B cell (primary cell): ENCODE data around the gene REL. TPM values are rescaled to one million over a fixed set of nuclear protein-coding genes. Genes with fewer than 3 reads are reported as not detected.

ENCODE experiments used
- ATAC-seq: fragments of 200-7000 bp; cut with Tn5 transposase; one replicate; pipeline ENCODE4 v1.10.0; 2021; ENCODE audit warnings: low read depth, mild to moderate bottlenecking, moderate number of reproducible peaks, moderate library complexity
- CTCF ChIA-PET: fragments of 350-600 bp; sonication (Branson Sonifier 250); formaldehyde crosslinking; loops from one replicate; lab custom pipeline; 2021; ENCODE audit warnings: antibody characterized with exemption, inconsistent platforms; lab: Charles Lee
- POLR2A ChIA-PET: fragments of 350-600 bp; sonication (Branson Sonifier 250); formaldehyde crosslinking; loops from one replicate; lab custom pipeline; 2021; ENCODE audit warnings: antibody characterized with exemption; lab: Charles Lee
- DNase-seq: peaks from one replicate; pipeline ENCODE4 v3.0.0; 2013
- H2AFZ ChIP-seq: 2 replicates; pipeline ENCODE4 v1.6.1; 2012; ENCODE audit warnings: mild to moderate bottlenecking, low read depth, low read length; ENCODE audit not compliant: insufficient read depth, poor library complexity, severe bottlenecking
- H3K27ac ChIP-seq, 2 donors: 1 replicate in 1 of 2; 2 replicates in 1 of 2; pipeline ENCODE4 v1.5.1; 2012 to 2013; ENCODE audit warnings: low read length in 2 of 2, mild to moderate bottlenecking in 2 of 2, moderate library complexity in 1 of 2
- H3K27me3 ChIP-seq, 4 experiments: fragments of 200-600 bp in 1 of 4; sonication (generic) in 1 of 4; replicated peaks in 1 of 4; 1 replicate in 2 of 4; 2 replicates in 2 of 4; pipeline versions ENCODE4 v1.6.1 to v1.7.0; 2013 to 2016; ENCODE audit warnings: low read length in 3 of 4, mild to moderate bottlenecking in 2 of 4, mixed read lengths in 1 of 4, moderate library complexity in 1 of 4; ENCODE audit not compliant: insufficient read depth in 4 of 4, control insufficient read depth in 3 of 4; ENCODE audit errors: control extremely low read depth in 1 of 4
- H3K36me3 ChIP-seq, 2 experiments: replicated peaks in 1 of 2; 1 replicate in 1 of 2; 2 replicates in 1 of 2; pipeline versions ENCODE4 v1.6.1 to v1.7.1; 2013; ENCODE audit warnings: low read length in 1 of 2; ENCODE audit not compliant: insufficient read depth in 2 of 2, control insufficient read depth in 1 of 2; ENCODE audit errors: control extremely low read depth in 1 of 2, extremely low read depth in 1 of 2
- H3K4me1 ChIP-seq, 2 donors: fragments of 200-600 bp in 1 of 2; sonication (generic) in 1 of 2; 1 replicate in 1 of 2; 2 replicates in 1 of 2; pipeline versions ENCODE4 v1.5.1 to v1.6.1; 2013 to 2017; ENCODE audit warnings: low read length in 2 of 2; ENCODE audit not compliant: control insufficient read depth in 2 of 2, insufficient read depth in 2 of 2
- H3K4me2 ChIP-seq: replicated peaks from 2 replicates; pipeline ENCODE3; 2012; ENCODE audit warnings: mild to moderate bottlenecking, low read depth, low read length; ENCODE audit not compliant: poor library complexity, severe bottlenecking
- H3K4me3 ChIP-seq, 5 experiments: fragments of 200-600 bp in 1 of 5; sonication (generic) in 1 of 5; 1 replicate in 3 of 5; 2 replicates in 2 of 5; pipeline versions ENCODE4 v1.5.1 to v1.7.0; 2011 to 2016; ENCODE audit warnings: low read length in 4 of 5, mild to moderate bottlenecking in 4 of 5, low read depth in 2 of 5, control low read depth in 1 of 5, moderate library complexity in 1 of 5; ENCODE audit not compliant: insufficient read depth in 1 of 5; ENCODE audit errors: control extremely low read depth in 1 of 5, extremely low read depth in 1 of 5
- H3K79me2 ChIP-seq: fragments of 200-600 bp; sonication (generic); one replicate; pipeline ENCODE4 v1.6.0; 2016; ENCODE audit warnings: low read length; ENCODE audit not compliant: control insufficient read depth, insufficient read depth
- H3K9ac ChIP-seq: fragments of 200-600 bp; sonication (generic); 2 replicates; pipeline ENCODE4 v1.6.1; 2017; ENCODE audit warnings: mild to moderate bottlenecking, low read length, moderate library complexity
- H3K9me3 ChIP-seq, 3 donors: one replicate each; pipeline versions ENCODE4 v1.6.1 to v1.7.1; 2013; ENCODE audit warnings: low read length in 2 of 3; ENCODE audit not compliant: control insufficient read depth in 2 of 3, insufficient read depth in 1 of 3; ENCODE audit errors: control extremely low read depth in 1 of 3
- H4K20me1 ChIP-seq: 2 replicates; pipeline ENCODE4 v1.6.0; 2012; ENCODE audit warnings: mild to moderate bottlenecking, low read length; ENCODE audit not compliant: insufficient read depth, control insufficient read depth, poor library complexity, severe bottlenecking
- H3K27ac Mint-ChIP-seq: one replicate; pipeline ENCODE4 v1.8.0; 2021; ENCODE audit warnings: mixed read lengths
- H3K27me3 Mint-ChIP-seq: one replicate; pipeline ENCODE4 v1.8.0; 2021; ENCODE audit warnings: mixed read lengths
- H3K4me1 Mint-ChIP-seq: one replicate; pipeline ENCODE4 v1.8.0; 2021; ENCODE audit warnings: mixed read lengths
- H3K4me3 Mint-ChIP-seq: one replicate; pipeline ENCODE4 v1.8.0; 2021; ENCODE audit warnings: mixed read lengths
- H3K9me3 Mint-ChIP-seq: one replicate; pipeline ENCODE4 v1.8.0; 2022; ENCODE audit warnings: mixed read lengths; ENCODE audit not compliant: insufficient read depth
- CTCF ChIP-seq: fragments of 200-600 bp; IDR thresholded peaks from one replicate; pipeline ENCODE4 v1.8.0; 2022; ENCODE audit warnings: antibody characterized with exemption, mild to moderate bottlenecking
- EZH2 ChIP-seq: IDR thresholded peaks from 2 replicates; pipeline ENCODE4 v1.6.1; 2012; ENCODE audit warnings: borderline replicate concordance, low read depth, mild to moderate bottlenecking, moderate library complexity, low read length; ENCODE audit not compliant: insufficient read depth, poor library complexity, severe bottlenecking
- WGBS: methylation state at CpG from one replicate; pipeline ENCODE4 v1.1.5; 2013; ENCODE audit warnings: missing lambda C conversion rate; ENCODE audit not compliant: insufficient coverage; 5-methylcytosine and 5-hydroxymethylcytosine counted together
- intact Hi-C: fragments of 100-400 bp; cut with micrococcal nuclease; formaldehyde crosslinking; loops from one replicate; pipeline ENCODE4 v1.10.0; 2022
- polyA plus RNA-seq: library from polyadenylated mRNA; depleted of rRNA; stranded (reverse); fragments of >200 nt; gene quantifications from 2 replicates; pipeline ENCODE4 v1.2.3, GENCODE V29; 2012
- total RNA-seq, 2 donors: library from RNA; stranded (reverse); fragments of 120-200 nt in 1 of 2; gene quantifications; 1 replicate in 1 of 2; 2 replicates in 1 of 2; pipeline versions ENCODE4 v1.2.3 to v1.2.4, GENCODE V29; 2013 to 2022

The REL gene
- total and polyA plus RNA-seq, 2 donors (not counting 1 experiment from before 2014, with no cell fraction given): 27.9 to 283 TPM

DNA sequence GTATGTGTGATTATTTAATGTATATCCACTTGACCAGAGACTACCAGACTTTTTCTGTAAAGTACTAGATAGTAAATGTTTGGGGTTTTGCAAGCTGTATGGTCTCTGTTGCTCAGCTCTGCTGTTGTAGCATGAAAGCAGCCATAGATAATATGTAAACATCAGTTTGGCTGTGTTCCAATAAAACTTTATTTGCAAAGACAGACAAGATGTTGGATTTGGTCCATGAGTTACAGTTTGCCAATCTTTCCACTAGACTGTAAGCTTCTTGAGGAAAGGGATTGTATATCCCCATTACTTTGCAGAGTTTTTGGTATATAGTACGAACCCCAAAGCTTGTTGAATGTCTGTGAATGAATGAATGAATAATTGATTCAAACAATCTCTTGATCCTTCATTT, 17.2 kb downstream of the REL start:
- Mint-ChIP-seq H3K27ac (peak overlapping the region; percentile 77), H3K27me3 (no peaks in the 10 kb centered on the region), H3K9me3 (no peaks in the 10 kb centered on the region), H3K4me1 (peaks cover 32% of the 10 kb centered on the region), H3K4me3 (peak overlapping the region; percentile 52)
- ATAC-seq (no peak), DNase-seq (no peak)
- H3K27me3 ChIP-seq: no peaks in the 10 kb centered on the region
- peaks cover 89% of the 10 kb centered on the region for H3K79me2 ChIP-seq
- intact Hi-C loops: loop anchor here (2.0 to 5.0 kb wide), 2 partner anchors 14 to 34 kb away; no protein-coding TSS in a partner anchor
- no peaks in the 10 kb centered on the region for H3K9me3 ChIP-seq
- H3K4me1 ChIP-seq: peaks cover 11 to 17% of the 10 kb centered on the region in 2 donors
- no CpG with 5 or more reads among the region's 1 CpG for WGBS
- no peak for TF ChIP-seq CTCF
- TF ChIP-seq EZH2: no peak
- H3K27ac ChIP-seq: no peak overlapping the region
- H3K9ac ChIP-seq: no peak overlapping the region
- H3K4me3 ChIP-seq: no peak overlapping the region
- peaks cover 47% of the 10 kb centered on the region for H4K20me1 ChIP-seq
- peaks cover 2 to 90% of the 10 kb centered on the region in 2 experiments for H3K36me3 ChIP-seq
- H3K4me2 ChIP-seq: no peak overlapping the region
- POLR2A ChIA-PET: no interaction called here
- H2AFZ ChIP-seq: no peak overlapping the region
- CTCF ChIA-PET: interaction anchor here (1.0 to 3.8 kb wide), 3 partner anchors 16 to 101 kb away, joined by 3 to 14 read pairs (median 9); no protein-coding TSS in a partner anchor

DNA sequence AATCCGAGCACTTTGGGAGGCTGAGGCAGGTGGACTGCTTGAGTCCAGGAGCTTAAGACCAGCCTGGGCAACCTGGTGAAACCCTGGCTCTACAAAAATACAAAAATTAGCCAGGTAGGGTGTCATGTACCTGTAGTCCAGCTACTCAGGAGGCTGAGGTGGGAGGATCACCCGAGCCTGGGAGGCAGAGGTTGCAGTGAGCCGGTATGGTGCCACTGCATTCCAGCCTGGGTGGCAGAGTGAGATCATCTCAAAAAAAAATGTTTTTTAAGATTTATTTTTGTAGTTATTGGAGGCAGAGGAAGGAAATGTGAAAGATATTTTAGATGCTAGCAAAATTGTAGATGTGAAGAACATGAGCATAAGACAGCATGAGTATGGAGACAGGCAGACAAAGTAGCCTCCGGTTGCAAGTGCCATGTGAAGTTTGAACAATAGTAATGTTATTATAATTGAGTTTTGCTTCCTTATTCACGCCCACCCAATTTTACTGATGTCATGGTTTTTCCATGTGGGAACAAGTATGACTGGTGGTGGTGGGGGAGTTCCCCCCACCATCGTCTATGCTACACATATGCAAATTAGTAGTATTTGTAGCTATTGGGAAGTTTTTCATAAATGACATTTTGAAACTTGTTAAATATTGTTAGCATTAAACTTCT, 18.0 kb downstream of the REL start:
- Mint-ChIP-seq H3K4me3 (peak overlapping the region; percentile 65), H3K9me3 (no peaks in the 10 kb centered on the region), H3K4me1 (peaks cover 29% of the 10 kb centered on the region), H3K27me3 (no peaks in the 10 kb centered on the region), H3K27ac (peak overlapping the region; percentile 89)
- no peaks in the 10 kb centered on the region for H3K27me3 ChIP-seq
- intact Hi-C loops: loop anchor here (2.0 to 5.0 kb wide), 2 partner anchors 15 to 33 kb away; no protein-coding TSS in a partner anchor
- TF ChIP-seq CTCF: no peak
- no peak for TF ChIP-seq EZH2
- H3K9ac ChIP-seq: no peak overlapping the region
- WGBS: 62% methylated on average over 2 of the region's 6 CpGs
- peaks cover 89% of the 10 kb centered on the region for H3K79me2 ChIP-seq
- peak; percentile 58 for ATAC-seq
- H2AFZ ChIP-seq: no peak overlapping the region
- ChIA-PET POLR2A (interaction anchor here (0.5 kb wide), 1 partner anchor 30 kb away, joined by 3 read pairs; no protein-coding TSS in a partner anchor), CTCF (interaction anchor here (1.1 to 3.8 kb wide), 3 partner anchors 81 to 100 kb away, joined by 4 to 14 read pairs (median 9); no protein-coding TSS in a partner anchor)
- H3K27ac ChIP-seq: peak overlapping the region; percentile 15 to 60
- H3K4me2 ChIP-seq: peak overlapping the region; percentile 39
- H3K4me1 ChIP-seq: peaks cover 11 to 15% of the 10 kb centered on the region in 2 donors
- peak; percentile 59 for DNase-seq
- H3K36me3 ChIP-seq: peaks cover 2 to 90% of the 10 kb centered on the region in 2 experiments
- H3K4me3 ChIP-seq: no peak overlapping the region
- no peaks in the 10 kb centered on the region for H3K9me3 ChIP-seq
- peaks cover 50% of the 10 kb centered on the region for H4K20me1 ChIP-seq
